Suppressor macrophage treated with lipopolysaccharide for 1 hour (primary cell): ENCODE measurements around the gene ERCC8.

Source experiments
- DNase-seq, 3 donors: peaks; one replicate each; pipeline ENCODE4 v3.0.0-alpha.2; 2020 to 2022

Gene ERCC8

DNA sequence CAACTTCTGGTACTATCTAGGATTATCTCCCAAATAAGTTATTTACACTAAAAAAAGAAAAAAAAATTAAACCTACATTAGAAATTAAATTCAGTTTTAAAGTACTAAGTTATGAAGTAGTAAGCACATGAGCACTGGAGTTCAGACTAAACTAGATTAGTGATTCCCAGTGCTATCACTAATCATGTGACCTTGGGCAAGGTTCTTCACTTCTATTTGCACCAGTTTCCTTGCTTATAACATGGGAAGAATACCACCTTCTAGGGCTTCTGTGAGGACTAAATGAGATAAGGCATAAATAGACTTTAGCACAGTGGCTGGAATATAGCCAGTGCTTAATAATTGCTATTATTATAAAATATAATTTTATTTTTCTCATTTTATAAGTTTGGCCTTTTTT lies 111.3 kb downstream of the ERCC8 start:
- DNase-seq, result no peak

GRCh38 chr5:60830581-60831127 lies 114.2 kb downstream of the ERCC8 start:
- no peak for DNase-seq

DNA sequence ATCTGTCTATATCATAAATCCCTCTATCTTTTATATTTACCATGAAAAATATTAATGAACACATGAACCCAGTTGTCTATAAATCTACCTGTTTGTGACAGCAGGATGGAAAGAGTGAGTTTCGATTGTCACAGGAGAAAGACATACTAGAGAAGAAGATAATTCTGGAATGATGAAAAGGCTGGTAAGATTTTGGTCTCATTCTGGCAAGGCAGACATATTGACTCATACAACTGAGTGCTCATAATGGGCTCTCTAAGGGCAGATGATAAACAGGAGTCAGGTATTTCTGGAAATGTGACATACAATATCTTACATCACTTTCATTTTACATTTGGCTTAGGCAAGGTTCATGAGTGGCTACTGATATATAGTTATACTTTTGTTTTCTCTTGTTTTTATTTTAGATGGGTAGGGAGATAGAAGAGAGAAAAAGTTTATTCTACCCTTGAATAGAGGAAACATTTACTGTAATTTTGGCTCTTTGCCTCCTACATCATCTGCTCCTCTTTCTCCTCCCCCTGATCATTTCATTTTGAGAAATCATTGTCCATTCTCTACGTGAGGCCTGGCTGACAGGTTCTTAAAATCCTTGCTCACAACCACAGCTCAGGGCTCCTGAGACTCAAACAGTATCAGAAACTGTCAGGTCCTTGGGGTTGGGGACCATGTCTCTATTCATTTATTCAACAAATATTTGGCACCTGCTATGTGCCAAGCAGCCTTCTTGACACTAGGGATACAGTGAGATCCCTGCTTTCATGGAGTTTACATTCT lies 115.2 kb downstream of the ERCC8 start:
- peak in 1 of 3 donors; percentile 26 for DNase-seq

DNA sequence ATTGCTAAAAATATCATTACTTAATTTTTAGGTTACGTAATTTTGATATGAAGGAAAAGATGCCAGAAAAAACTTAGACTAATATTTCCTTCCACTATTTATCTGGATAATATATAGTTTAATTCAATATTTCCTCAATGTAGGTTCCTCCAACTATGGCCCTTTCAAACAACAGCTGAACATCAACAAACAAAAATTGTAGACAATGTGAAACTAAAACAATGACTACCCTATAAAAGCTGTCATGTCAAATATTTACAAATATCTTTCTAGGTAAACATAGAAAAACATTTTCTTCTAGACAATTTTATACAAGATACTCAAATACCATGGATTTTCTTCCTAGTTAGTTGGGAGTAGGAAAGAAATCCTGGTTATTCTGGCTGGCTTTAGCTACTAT lies 117.7 kb downstream of the ERCC8 start:
- DNase-seq, result no peak

DNA sequence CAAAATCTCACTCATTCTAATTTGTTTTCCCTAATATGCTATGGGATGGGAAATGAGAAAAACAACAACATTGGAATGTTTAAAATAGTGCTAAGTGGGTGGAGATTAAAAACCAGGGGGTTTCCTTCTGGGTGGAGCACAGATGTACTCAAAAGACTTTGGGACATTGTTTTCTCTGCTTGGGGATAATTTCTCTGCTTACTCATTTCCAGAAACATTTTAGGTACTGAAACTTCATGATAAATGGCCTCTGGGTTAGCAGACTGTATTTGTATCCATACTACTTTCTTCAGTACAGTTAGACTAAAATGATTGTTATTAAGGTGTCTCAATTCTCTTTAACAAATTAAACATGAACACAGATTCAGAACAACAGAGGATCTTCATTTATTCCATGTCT lies 118.2 kb downstream of the ERCC8 start:
- peak; percentile 15 to 39 (median 22) for DNase-seq
